GM21390 (cell line): ENCODE data around the gene GPC4.
"Not testable (repeated sequence)": the region's sequence is repeated elsewhere in the genome, so short reads cannot be mapped to it uniquely, and the experiment has no call there.

Experiments used
- ATAC-seq: cut with Tn5 transposase; IDR thresholded peaks from one replicate; pipeline ENCODE4 v1.9.1; 2021; ENCODE audit not compliant: unreplicated experiment

The GPC4 gene

GRCh38 chrX:133307637-133308498 lies 107.4 kb downstream of the GPC4 start:
- no peak for ATAC-seq

GRCh38 chrX:133307094-133307493 lies 108.2 kb downstream of the GPC4 start:
- no peak for ATAC-seq

- ATAC-seq, result no peak
Observed at GRCh38 chrX:133306316-133306715, 109.0 kb downstream of the GPC4 start.

- no peak for ATAC-seq
Observed at GRCh38 chrX:133305348-133305747, 109.9 kb downstream of the GPC4 start.

- no peak for ATAC-seq
Observed at GRCh38 chrX:133302775-133303445, 112.4 kb downstream of the GPC4 start.

- ATAC-seq, result no peak
Observed at GRCh38 chrX:133300591-133300990, 114.7 kb downstream of the GPC4 start.

GRCh38 chrX:133297284-133297683 lies 118.0 kb downstream of the GPC4 start:
- no peak for ATAC-seq

GRCh38 chrX:133294126-133294525 lies 121.2 kb downstream of the GPC4 start:
- ATAC-seq, result no peak

- no peak for ATAC-seq
Observed at GRCh38 chrX:133290076-133290475, 125.2 kb downstream of the GPC4 start.

- no peak for ATAC-seq
Observed at GRCh38 chrX:133287860-133288259, 127.4 kb downstream of the GPC4 start.

- no peak for ATAC-seq
Observed at GRCh38 chrX:133285341-133285740, 129.9 kb downstream of the GPC4 start.

- not testable (repeated sequence) for ATAC-seq
Observed at GRCh38 chrX:133279112-133279730, 136.1 kb downstream of the GPC4 start.

GRCh38 chrX:133273180-133273579 lies 142.1 kb downstream of the GPC4 start:
- no peak for ATAC-seq

- no peak for ATAC-seq
Observed at GRCh38 chrX:133269168-133269567, 146.1 kb downstream of the GPC4 start.

- no peak for ATAC-seq
Observed at GRCh38 chrX:133267621-133268020, 147.7 kb downstream of the GPC4 start.

GRCh38 chrX:133265331-133265730 lies 150.0 kb downstream of the GPC4 start:
- ATAC-seq, result no peak

GRCh38 chrX:133258481-133258880 lies 156.8 kb downstream of the GPC4 start:
- ATAC-seq, result no peak

GRCh38 chrX:133254666-133255065 lies 160.6 kb downstream of the GPC4 start:
- ATAC-seq, result no peak

GRCh38 chrX:133251204-133251603 lies 164.1 kb downstream of the GPC4 start:
- no peak for ATAC-seq

GRCh38 chrX:133250184-133251100 lies 164.8 kb downstream of the GPC4 start:
- no peak for ATAC-seq
